ENCODE results near the gene ZFR. TPM values are rescaled to one million over a fixed set of nuclear protein-coding genes. Genes with fewer than 3 reads are reported as not detected.

Gene ZFR
- total RNA-seq, 4 donors from 2014 or later: 76.4 to 98.4 (median 84.7) TPM

DNA sequence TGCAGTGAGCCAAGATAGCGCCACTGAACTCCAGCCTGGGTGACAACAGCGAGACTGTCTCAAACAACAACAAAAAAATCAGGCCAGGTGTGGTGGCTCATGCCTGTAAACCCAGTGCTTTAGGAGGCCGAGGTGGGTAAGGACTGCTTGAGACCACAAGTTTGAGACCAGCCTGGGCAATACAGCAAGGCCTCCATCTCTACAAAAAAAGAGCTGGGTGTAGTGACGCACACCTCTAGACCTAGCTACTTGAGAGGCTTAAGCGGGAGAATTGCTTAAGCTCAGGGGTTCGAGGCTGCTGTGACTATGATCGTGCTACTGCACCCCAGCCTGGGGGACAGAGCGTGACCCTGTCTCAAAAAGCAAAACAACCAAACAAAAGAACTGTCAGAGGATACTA is 91.9 kb downstream of the ZFR start:
- ATAC-seq (ENCODE audit: low FRiP score): no peak
- TF ChIP-seq, protein P1, sequence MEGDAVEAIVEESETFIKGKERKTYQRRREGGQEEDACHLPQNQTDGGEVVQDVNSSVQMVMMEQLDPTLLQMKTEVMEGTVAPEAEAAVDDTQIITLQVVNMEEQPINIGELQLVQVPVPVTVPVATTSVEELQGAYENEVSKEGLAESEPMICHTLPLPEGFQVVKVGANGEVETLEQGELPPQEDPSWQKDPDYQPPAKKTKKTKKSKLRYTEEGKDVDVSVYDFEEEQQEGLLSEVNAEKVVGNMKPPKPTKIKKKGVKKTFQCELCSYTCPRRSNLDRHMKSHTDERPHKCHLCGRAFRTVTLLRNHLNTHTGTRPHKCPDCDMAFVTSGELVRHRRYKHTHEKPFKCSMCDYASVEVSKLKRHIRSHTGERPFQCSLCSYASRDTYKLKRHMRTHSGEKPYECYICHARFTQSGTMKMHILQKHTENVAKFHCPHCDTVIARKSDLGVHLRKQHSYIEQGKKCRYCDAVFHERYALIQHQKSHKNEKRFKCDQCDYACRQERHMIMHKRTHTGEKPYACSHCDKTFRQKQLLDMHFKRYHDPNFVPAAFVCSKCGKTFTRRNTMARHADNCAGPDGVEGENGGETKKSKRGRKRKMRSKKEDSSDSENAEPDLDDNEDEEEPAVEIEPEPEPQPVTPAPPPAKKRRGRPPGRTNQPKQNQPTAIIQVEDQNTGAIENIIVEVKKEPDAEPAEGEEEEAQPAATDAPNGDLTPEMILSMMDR (IDR thresholded peaks at IDR 0.05): no peak

DNA sequence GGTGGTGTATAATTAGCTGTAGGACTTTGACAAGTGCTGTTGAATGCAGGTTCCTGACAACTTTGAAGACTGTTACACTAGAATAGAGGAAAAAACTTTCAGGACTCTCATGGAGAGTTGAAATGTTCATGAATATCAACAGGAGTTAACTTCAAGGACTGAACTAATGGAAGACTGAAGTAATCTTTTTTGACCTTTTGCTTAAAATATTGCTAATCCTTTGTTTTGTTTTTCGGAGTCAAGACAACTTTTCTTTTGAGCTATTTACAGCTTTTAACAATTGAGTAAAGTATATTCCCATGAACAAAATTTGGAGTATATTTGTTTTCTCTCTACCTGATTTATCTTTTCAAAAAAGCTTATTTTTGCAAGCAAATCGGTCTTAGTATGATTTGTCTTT is 97.7 kb downstream of the ZFR start:
- no peak for DNase-seq (ENCODE audit: low spot score)
- no peak for ATAC-seq (ENCODE audit: low FRiP score)
- TF ChIP-seq, protein P1 (IDR thresholded peaks at IDR 0.05): no peak

More for the DNA sequence above, 91.9 kb downstream of the ZFR start:
- DNase-seq (ENCODE audit: low spot score): no peak

DNA sequence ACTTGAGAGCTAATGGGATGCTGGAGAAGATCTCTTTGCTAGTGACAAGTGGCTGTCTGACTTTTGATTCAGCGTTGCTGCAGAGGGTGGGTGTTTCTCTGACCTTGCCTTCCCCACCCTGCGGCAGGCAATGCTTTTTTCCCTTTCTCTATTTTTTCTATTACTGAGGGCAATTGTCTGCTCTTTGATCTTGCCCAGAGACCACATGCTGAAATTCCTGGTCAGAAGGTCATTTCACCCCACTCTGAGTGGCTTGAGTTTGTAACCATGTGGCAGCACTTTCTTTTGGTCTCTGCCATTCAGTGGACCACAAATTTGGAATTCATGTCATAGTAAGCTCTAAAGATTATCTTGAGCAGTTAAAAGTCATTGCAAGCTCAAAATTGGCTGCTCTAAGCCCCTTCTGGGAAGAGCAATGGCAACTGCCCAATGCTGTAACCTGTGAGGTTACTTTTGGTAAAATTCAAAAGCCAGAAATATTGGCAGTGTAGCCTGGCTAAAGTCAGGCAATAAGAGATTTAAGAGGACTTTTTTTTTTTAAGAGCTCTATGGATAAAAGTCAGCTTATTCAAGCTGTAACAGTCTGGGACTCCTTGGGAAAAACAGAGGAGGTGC is 101.4 kb downstream of the ZFR start:
- ATAC-seq (ENCODE audit: low FRiP score): no peak
- no peak for DNase-seq (ENCODE audit: low spot score)
- TF ChIP-seq, protein P1 (IDR thresholded peaks at IDR 0.05): no peak

DNA sequence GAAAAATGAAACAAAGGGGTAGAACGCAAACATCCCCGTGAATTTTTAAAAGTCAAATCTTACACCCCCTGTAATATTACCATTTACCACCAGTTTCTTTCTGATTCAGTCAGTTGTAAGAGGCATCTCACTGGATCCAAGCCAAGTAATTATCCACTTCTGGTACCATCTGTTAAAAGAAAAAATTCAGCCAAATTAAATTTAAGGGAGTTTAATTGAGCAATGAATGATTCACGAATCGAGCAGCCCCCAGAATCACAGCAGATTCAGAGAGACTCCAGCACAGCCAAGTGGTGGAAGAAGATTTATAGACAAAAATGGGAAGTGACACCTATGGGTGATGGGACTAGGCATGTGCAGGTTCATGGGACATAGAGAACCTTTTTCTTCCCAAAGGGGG is 101.9 kb downstream of the ZFR start:
- DNase-seq (ENCODE audit: low spot score): no peak
- TF ChIP-seq, protein P1 (IDR thresholded peaks at IDR 0.05): no peak
- ATAC-seq (ENCODE audit: low FRiP score): peak; percentile 51

DNA sequence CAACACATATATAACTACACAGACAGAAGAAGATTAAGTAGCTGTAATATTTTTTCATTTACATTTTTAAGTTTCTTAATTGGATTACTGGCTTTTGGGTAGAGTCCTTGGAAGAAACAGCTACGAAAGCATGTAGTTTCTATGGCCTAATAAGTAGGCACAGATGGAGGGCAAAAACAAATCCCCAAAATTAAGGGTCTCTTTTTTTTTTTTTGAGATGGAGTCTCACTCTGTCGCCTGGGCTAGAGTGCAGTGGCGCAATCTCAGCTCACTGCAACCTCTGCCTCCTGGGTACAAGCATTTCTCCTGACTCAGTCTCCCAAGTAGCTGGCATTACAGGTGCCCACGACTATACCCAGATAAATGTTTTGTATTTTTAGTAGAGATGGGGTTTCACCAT is 104.7 kb downstream of the ZFR start:
- TF ChIP-seq, protein P1 (IDR thresholded peaks at IDR 0.05): no peak
- DNase-seq (ENCODE audit: low spot score): no peak
- no peak for ATAC-seq (ENCODE audit: low FRiP score)

DNA sequence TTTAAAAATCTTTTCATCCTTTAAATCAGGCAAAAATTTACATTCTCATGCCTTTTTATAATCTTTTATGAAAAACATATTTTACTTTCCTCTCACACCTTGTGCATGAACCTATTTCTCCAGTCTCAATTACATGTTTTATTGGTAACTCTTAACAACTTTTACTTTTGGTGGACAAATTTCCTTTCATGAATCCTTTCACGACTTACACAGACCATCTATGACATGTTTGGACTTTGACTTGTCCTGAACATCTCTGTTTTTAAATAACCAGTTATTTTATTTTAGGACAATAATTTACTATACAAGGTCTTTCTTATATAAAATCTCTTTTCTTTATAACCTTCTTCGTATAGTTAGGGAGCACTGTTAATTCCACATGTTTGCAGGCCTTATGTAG is 105.3 kb downstream of the ZFR start:
- ATAC-seq (ENCODE audit: low FRiP score): no peak
- TF ChIP-seq, protein P1 (IDR thresholded peaks at IDR 0.05): no peak

DNA sequence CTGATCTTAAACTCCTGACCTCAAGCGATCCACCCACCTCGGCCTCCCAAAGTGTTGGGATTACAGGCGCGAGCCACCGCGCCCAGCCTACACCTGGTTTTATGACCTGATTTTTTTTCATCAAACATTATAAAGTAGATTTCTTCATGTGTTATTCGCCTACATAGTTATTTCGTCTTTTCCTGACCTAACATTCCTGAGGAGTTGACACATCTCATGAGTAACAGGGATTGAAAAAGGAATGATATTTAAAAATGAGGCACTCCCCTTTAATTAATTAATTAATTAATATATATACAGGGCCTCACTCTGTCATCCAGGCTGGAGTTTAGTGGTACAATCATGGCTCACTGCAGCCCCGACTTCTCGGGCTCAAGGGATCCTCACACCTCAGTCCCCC is 111.6 kb downstream of the ZFR start:
- no peak for ATAC-seq (ENCODE audit: low FRiP score)
- TF ChIP-seq, protein P1 (IDR thresholded peaks at IDR 0.05): no peak
- DNase-seq (ENCODE audit: low spot score): no peak

More for the DNA sequence above, 105.3 kb downstream of the ZFR start:
- no peak for DNase-seq (ENCODE audit: low spot score)

All from omental fat pad (tissue), 4 donors.